SK-N-MC (cell line): ENCODE data around the gene GLUD1.

Experiments
- EZH2 ChIP-seq: fragments of 200-600 bp; sonication (generic); IDR thresholded peaks from one replicate; pipeline ENCODE4 v1.6.1; 2017; ENCODE audit warnings: antibody characterized with exemption
- FOXP2 ChIP-seq: optimal IDR thresholded peaks from 2 replicates; pipeline ENCODE3; 2011; ENCODE audit warnings: mild to moderate bottlenecking, moderate library complexity; ENCODE audit not compliant: insufficient read depth; ENCODE audit errors: extremely low read length, control extremely low read depth
- POLR2AphosphoS5 ChIP-seq: IDR thresholded peaks from 2 replicates; pipeline ENCODE4 v1.6.1; 2012; ENCODE audit warnings: mild to moderate bottlenecking, low read depth, low read length, borderline replicate concordance

- TF ChIP-seq EZH2: no peak
- no peak for TF ChIP-seq POLR2AphosphoS5
- no peak for TF ChIP-seq FOXP2
Observed at GRCh38 chr10:87054373-87055295, 40.0 kb downstream of the GLUD1 start.
